Keratinocyte (primary cell): Measurements from ENCODE around the gene PLAC1.

Experiments used
- CTCF ChIP-seq, 3 experiments: IDR thresholded peaks in 1 of 3; conservative IDR thresholded peaks in 1 of 3; optimal IDR thresholded peaks in 1 of 3; 2 replicates in 2 of 3; 3 replicates in 1 of 3; pipeline versions ENCODE3 to v1.5.1; 2011; ENCODE audit warnings: low read length in 3 of 3, mild to moderate bottlenecking in 3 of 3, moderate library complexity in 2 of 3, control low read depth in 1 of 3, inconsistent platforms in 1 of 3; ENCODE audit not compliant: insufficient read depth in 2 of 3; ENCODE audit errors: extremely low read depth in 1 of 3
- EZH2 ChIP-seq: IDR thresholded peaks from one replicate; pipeline ENCODE4 v1.6.1; 2012; ENCODE audit warnings: inconsistent platforms, mild to moderate bottlenecking, low read length, moderate library complexity

- no peak for TF ChIP-seq CTCF (optimal IDR thresholded peaks at IDR 0.05 in 1 of 3, IDR thresholded peaks at IDR 0.05 in 1 of 3, conservative IDR thresholded peaks at IDR 0.05 in 1 of 3; ENCODE audit: extremely low read depth in 1 of 3, insufficient read depth in 2 of 3, low read length in 3 of 3)
- no peak for TF ChIP-seq EZH2
Observed at GRCh38 chrX:134607523-134607922, 50.7 kb downstream of the PLAC1 start.
